IgD-negative memory B cell (primary cell): Measurements from ENCODE around the gene SUGP1. TPM values are rescaled to one million over a fixed set of nuclear protein-coding genes. Genes with fewer than 3 reads are reported as not detected.
"Not testable (repeated sequence)": the region's sequence is repeated elsewhere in the genome, so short reads cannot be mapped to it uniquely, and the experiment has no call there.

ENCODE experiments used
- H3K27ac Mint-ChIP-seq, 3 donors: one replicate each; pipeline ENCODE4 v1.8.0; 2020 to 2022; ENCODE audit warnings: mild to moderate bottlenecking in 3 of 3, mixed read lengths in 3 of 3, moderate library complexity in 1 of 3
- H3K27me3 Mint-ChIP-seq: one replicate; pipeline ENCODE4 v1.8.0; 2021; ENCODE audit warnings: mixed read lengths
- H3K36me3 Mint-ChIP-seq: one replicate; pipeline ENCODE4 v1.8.0; 2020; ENCODE audit warnings: mild to moderate bottlenecking, mixed read lengths
- H3K4me1 Mint-ChIP-seq, 3 donors: one replicate each; pipeline ENCODE4 v1.8.0; 2020 to 2022; ENCODE audit warnings: mixed read lengths in 3 of 3, mild to moderate bottlenecking in 1 of 3
- H3K4me3 Mint-ChIP-seq, 4 donors: one replicate each; pipeline ENCODE4 v1.8.0; 2020 to 2022; ENCODE audit warnings: mild to moderate bottlenecking in 4 of 4, mixed read lengths in 4 of 4, moderate library complexity in 3 of 4
- H3K9me3 Mint-ChIP-seq, 3 donors: one replicate each; pipeline ENCODE4 v1.8.0; 2020 to 2021; ENCODE audit warnings: mixed read lengths in 3 of 3, mild to moderate bottlenecking in 1 of 3
- polyA plus RNA-seq: library from polyadenylated mRNA; unstranded; fragments of 300-500 nt; fragmentation: Illumina TruSeq; gene quantifications from one replicate; pipeline ENCODE4 v1.2.3, GENCODE V29; 2021

SUGP1 gene, protein sequence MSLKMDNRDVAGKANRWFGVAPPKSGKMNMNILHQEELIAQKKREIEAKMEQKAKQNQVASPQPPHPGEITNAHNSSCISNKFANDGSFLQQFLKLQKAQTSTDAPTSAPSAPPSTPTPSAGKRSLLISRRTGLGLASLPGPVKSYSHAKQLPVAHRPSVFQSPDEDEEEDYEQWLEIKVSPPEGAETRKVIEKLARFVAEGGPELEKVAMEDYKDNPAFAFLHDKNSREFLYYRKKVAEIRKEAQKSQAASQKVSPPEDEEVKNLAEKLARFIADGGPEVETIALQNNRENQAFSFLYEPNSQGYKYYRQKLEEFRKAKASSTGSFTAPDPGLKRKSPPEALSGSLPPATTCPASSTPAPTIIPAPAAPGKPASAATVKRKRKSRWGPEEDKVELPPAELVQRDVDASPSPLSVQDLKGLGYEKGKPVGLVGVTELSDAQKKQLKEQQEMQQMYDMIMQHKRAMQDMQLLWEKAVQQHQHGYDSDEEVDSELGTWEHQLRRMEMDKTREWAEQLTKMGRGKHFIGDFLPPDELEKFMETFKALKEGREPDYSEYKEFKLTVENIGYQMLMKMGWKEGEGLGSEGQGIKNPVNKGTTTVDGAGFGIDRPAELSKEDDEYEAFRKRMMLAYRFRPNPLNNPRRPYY
- polyA plus RNA-seq: 42.1 TPM

GRCh38 chr19:19320361-19321140, at the start of gene SUGP1, which contains the start of gene MAU2:
TSS of gene SUGP1 (minus strand) at chr19:19320509. CDS start at chr19:19320496, 13 bp downstream.
TSS of gene MAU2 (plus strand) at chr19:19320829. CDS start at chr19:19320860, 31 bp downstream.
- Mint-ChIP-seq H3K27me3 (no peaks in the 10 kb centered on the region), H3K4me1 (peaks cover 16 to 22% (median 19%) of the 10 kb centered on the region in 3 donors), H3K4me3 (peak within 1 kb of the TSS; percentile 92 to 100 (median 100)), H3K9me3 (no peaks in the 10 kb centered on the region), H3K27ac (peak within 1 kb of the TSS; percentile 87 to 100 (median 99)), H3K36me3 (peaks cover 2% of the 10 kb centered on the region)

DNA sequence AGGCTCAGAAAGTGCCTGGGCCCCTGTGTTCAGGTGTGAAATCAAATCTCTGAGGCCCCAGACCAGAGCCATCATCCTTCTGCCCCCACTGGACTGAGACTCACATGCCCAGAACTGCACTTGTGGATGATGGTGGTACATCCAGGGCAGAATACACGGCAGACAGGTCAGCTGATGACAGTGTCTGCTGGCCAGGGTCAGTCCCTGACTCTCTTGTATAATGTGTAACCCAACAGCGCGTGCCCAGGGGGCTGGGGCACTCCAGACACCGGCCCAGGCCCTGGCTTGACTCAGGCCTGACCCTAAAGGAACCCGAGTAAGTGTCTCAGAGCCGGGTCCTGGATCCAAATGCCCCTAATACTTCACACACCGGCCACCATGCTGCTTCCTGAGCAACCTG, 47.8 kb upstream of the SUGP1 start:
- Mint-ChIP-seq H3K27ac (no peak overlapping the region), H3K9me3 (no peaks in the 10 kb centered on the region), H3K4me3 (no peak overlapping the region), H3K4me1 (peaks cover 14 to 18% (median 15%) of the 10 kb centered on the region in 3 donors), H3K27me3 (peaks cover 3% of the 10 kb centered on the region), H3K36me3 (peaks cover 1% of the 10 kb centered on the region)

DNA sequence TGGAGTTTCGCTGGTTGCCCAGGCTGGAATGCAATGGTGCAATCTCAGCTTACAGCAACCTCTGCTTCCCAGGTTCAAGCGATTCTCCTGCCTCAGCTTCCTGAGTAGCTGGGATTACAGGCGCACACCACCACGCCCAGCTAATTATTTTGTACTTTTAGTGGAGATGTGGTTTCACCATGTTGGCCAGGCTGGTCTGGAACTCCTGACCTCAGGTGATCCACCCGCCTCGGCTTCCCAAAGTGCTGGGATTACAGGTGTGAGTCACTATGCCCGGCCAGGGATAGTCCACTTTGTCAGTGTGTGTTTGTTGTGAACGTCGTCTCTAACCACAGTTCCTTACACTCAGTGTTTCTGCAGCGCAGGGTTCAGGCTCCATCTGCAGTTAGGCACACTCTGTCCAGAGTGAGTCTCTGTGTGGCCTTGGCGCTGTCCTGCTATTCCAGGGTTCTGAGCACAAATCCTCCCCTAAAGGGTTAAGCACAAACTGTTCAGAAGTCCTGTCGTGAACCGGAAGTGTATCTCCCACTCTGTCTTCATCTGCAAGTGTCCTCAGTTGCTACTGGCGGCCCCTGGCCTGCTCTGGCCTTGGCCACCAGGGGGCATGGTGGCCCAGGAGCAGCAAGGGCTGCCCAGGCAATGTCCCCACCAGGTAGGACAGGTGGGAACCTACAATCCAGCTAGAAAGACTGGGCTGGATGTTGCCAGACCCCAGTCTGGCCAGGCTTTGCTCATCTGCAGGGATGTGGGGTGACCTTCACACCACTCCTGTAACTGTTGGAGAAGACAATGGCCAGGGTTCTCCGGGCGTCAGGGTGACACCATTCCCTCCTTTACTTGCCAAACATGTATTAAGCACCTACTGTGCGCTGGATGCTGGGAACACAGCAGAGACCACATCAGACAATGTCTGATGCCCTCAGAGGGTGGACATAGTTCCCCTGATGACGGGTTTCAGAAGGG, 46.4 kb upstream of the SUGP1 start:
- Mint-ChIP-seq H3K4me1 (peaks cover 10 to 13% (median 12%) of the 10 kb centered on the region in 3 donors), H3K4me3 (peak overlapping the region in 2 of 4 donors; percentile 50 to 78), H3K27me3 (peaks cover 3% of the 10 kb centered on the region), H3K36me3 (peaks cover 1% of the 10 kb centered on the region), H3K27ac (peak overlapping the region in 2 of 3 donors; percentile 62 to 73), H3K9me3 (no peaks in the 10 kb centered on the region)

DNA sequence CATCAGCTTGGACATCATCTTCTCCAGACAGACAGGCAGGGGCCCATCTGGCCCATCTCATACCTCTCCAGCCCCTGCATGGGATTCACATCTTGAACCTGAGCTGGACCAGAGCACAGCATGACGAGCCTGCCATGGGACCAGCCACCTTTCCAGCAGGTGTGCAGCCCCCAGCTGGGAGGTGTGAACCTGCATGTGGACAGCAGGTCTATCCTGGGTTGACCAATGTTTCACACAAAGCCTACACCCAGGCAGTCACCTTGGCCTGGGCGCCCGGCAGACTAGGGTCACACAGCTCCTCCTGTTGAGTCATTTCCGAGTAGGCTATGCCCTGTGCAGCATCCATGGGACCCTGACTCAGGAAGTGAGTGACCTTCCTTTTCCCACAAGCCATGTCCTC, 41.8 kb upstream of the SUGP1 start:
- Mint-ChIP-seq H3K27me3 (peaks cover 3% of the 10 kb centered on the region), H3K27ac (peak overlapping the region; percentile 57 to 82 (median 78)), H3K9me3 (no peaks in the 10 kb centered on the region), H3K4me3 (peak overlapping the region in 2 of 4 donors; percentile 40 to 70), H3K36me3 (peaks cover 1% of the 10 kb centered on the region), H3K4me1 (peaks cover 18 to 20% (median 19%) of the 10 kb centered on the region in 3 donors)

DNA sequence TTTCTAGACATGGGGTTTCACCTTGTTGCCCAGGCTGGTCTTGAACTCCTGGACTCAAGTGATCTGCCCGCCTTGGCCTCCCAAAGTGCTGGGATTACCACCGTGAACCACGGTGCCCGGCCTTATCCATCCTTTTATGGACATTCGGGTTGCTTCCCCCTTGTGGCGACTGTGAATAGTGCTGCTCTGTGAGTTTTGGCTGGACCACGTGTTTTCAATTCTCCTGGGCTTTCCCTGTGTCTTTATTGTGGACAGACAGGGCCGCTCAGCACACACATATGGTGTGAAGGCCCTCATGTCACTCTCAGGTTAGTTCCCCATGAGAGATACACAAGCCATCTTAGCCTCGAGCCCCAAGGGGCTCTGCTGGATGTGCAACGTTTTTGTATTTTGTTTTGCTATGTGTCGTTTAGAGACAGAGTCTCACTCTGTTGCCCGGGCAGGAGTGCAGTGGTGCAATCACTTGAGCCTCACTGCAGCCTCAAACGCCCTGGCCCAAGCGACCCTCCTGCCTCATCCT, 40.8 kb upstream of the SUGP1 start:
- peak overlapping the region; percentile 67 to 82 (median 72) for H3K4me3 Mint-ChIP-seq
- peak overlapping the region; percentile 79 to 82 (median 81) for H3K27ac Mint-ChIP-seq
- H3K4me1 Mint-ChIP-seq: peaks cover 13 to 15% (median 14%) of the 10 kb centered on the region in 3 donors
- H3K27me3 Mint-ChIP-seq: peaks cover 3% of the 10 kb centered on the region
- no peaks in the 10 kb centered on the region for H3K9me3 Mint-ChIP-seq
- peaks cover 1% of the 10 kb centered on the region for H3K36me3 Mint-ChIP-seq

GRCh38 chr19:19356901-19357566, 36.7 kb upstream of the SUGP1 start:
- H3K27ac Mint-ChIP-seq: no peak overlapping the region
- H3K27me3 Mint-ChIP-seq: no peaks in the 10 kb centered on the region
- peaks cover 7 to 10% (median 8%) of the 10 kb centered on the region in 3 donors for H3K4me1 Mint-ChIP-seq
- peaks cover 2% of the 10 kb centered on the region for H3K36me3 Mint-ChIP-seq
- H3K9me3 Mint-ChIP-seq: no peaks in the 10 kb centered on the region
- H3K4me3 Mint-ChIP-seq: peak overlapping the region in 1 of 4 donors; percentile 6

GRCh38 chr19:19356500-19356899, 36.2 kb upstream of the SUGP1 start:
- Mint-ChIP-seq H3K4me3 (no peak overlapping the region), H3K27me3 (no peaks in the 10 kb centered on the region), H3K27ac (no peak overlapping the region), H3K36me3 (peaks cover 2% of the 10 kb centered on the region), H3K4me1 (peaks cover 6 to 10% (median 7%) of the 10 kb centered on the region in 3 donors), H3K9me3 (no peaks in the 10 kb centered on the region)

DNA sequence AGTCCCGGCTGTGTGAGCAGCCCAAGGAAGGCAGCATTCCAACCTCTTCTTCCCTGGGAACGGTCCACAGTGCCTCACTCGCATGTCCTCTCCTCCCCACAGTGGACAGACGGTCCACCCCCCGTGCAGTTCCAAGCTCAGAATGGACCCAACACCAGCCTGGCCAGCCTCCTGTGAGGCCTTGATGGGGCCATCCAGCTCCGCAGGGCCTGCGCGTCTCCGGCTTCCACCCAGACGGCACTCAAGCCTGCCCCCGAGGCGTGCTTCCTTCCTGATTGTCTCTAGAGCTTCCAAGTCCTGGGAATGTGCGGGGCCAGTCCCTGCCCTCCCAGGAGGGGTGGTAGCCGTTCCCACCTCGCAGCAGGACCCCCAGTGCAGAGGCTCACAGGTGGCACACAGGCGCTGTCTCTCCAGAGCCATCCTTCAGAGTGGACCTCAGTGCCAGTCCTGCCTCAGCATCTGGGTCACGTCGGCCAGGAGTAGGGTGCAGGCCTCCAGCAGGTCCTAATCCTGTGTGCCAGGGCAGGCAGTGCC, 35.4 kb upstream of the SUGP1 start:
- Mint-ChIP-seq H3K4me3 (no peak overlapping the region), H3K9me3 (no peaks in the 10 kb centered on the region), H3K36me3 (peaks cover 2% of the 10 kb centered on the region), H3K4me1 (peaks cover 0 to 5% (median 0%) of the 10 kb centered on the region in 3 donors), H3K27ac (no peak overlapping the region), H3K27me3 (no peaks in the 10 kb centered on the region)

DNA sequence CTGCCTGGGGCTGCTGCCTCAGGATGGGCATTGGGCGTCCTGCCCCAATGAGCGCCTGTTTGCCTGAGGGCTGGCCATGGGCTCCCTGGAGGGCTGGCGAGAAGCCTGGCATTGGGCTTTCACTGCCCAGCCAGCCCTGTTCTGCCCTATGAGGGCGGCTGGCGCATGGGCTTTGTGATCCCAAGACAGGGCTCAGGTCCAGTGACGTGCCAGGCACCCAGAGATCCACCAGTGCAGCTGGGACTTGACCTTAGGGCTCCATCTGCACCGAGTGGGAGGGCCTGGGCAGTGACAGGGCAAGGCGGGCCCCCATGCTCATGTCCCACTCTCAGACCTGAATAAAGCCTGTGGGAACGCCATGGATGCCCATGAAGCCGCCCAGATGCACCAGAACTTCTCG, 34.6 kb upstream of the SUGP1 start:
- Mint-ChIP-seq H3K27me3 (no peaks in the 10 kb centered on the region), H3K4me3 (no peak overlapping the region), H3K9me3 (no peaks in the 10 kb centered on the region), H3K4me1 (no peaks in the 10 kb centered on the region), H3K27ac (no peak overlapping the region), H3K36me3 (peaks cover 2% of the 10 kb centered on the region)

DNA sequence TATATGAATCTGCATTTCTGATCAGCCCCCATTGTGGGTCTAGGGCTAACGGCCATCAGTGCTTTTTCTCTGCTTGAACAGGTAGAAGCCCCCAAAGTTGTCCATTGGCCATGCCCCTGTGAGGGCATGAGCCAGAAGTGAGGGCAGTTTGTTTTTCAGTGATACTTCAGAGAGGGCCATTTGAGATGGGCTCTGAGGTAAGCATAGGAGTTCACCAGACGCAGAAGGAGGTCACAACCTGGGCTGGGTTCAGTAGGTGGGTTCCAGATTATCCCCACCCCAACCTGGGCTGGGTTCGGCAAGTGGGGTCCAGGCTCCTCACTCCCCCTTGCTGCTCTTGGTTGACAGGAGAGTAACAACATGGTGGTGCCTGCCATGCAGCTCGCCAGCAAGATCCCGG, 33.7 kb upstream of the SUGP1 start:
- no peaks in the 10 kb centered on the region for H3K4me1 Mint-ChIP-seq

DNA sequence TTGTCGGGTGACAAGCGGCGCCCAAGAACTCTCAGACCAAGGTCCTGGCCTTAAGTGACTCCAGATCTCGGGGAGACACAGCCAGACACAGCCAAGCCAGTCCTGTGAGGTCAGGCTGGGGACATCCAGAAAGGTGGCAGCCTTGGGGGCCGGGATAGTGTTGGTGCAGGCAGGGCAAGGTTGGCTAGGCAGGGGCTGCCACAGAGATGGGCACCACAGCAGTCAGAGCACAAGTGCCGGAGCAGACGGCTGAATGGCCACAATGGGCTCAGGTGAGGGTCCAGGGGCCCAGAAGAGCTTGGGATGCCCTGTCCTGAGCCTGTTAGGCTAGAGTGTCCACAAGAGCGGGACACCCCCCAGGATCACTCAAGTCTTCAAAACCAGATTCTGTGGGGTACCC, 32.5 kb upstream of the SUGP1 start:
- Mint-ChIP-seq H3K9me3 (no peaks in the 10 kb centered on the region), H3K4me3 (no peak overlapping the region)

More for the DNA sequence above, 33.7 kb upstream of the SUGP1 start:
- Mint-ChIP-seq H3K27me3 (no peaks in the 10 kb centered on the region), H3K27ac (peak overlapping the region in 1 of 3 donors; percentile 62), H3K36me3 (peaks cover 2% of the 10 kb centered on the region), H3K4me3 (no peak overlapping the region), H3K9me3 (no peaks in the 10 kb centered on the region)

DNA sequence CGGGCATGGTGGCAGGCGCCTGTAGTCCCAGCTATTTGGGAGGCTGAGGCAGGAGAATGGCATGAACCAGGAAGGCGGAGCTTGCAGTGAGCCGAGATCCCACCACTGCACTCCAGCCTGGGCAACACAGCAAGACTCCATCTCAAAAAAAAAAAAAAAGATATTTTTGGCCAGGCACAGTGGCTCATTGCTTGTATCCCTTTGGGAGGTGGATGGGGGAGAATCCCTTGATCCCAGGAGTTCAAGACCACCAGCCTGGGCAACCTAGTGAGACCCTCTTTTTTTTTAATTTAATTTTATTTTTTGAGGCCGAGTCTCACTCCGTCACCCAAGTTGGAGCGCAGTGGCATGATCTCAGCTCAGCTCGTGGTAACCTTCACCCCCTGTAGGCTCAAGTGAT, 30.4 kb upstream of the SUGP1 start:
- H3K9me3 Mint-ChIP-seq, H3K4me3 Mint-ChIP-seq, H3K36me3 Mint-ChIP-seq, H3K27ac Mint-ChIP-seq, H3K4me1 Mint-ChIP-seq, H3K27me3 Mint-ChIP-seq: not testable (repeated sequence)

More for the DNA sequence above, 32.5 kb upstream of the SUGP1 start:
- H3K27me3 Mint-ChIP-seq: no peaks in the 10 kb centered on the region
- H3K36me3 Mint-ChIP-seq: peaks cover 2% of the 10 kb centered on the region
- no peaks in the 10 kb centered on the region for H3K4me1 Mint-ChIP-seq
- no peak overlapping the region for H3K27ac Mint-ChIP-seq

DNA sequence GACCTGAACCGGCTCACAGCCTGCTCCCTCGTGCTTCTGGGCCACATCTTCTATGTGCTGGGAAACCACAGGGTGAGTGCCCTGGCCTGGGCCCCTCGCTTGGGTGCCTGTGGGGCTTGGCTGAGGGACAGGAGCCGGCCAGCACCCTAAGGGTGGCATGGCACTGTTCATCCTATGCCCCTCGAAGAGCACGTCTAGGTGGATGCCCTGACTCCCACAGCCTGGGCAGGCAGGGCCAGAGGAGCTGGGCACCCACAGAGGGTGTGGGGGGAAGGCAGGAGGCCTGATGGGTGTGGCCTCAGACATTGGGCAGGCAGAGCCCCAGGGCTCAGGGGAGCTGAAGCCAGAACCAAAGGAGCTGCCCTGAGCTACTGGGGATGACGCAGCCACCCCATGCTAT, 29.1 kb upstream of the SUGP1 start:
- Mint-ChIP-seq H3K27ac (no peak overlapping the region), H3K9me3 (no peaks in the 10 kb centered on the region)

More for the DNA sequence above, 29.1 kb upstream of the SUGP1 start:
- H3K36me3 Mint-ChIP-seq: no peaks in the 10 kb centered on the region
- no peaks in the 10 kb centered on the region for H3K4me1 Mint-ChIP-seq
- H3K27me3 Mint-ChIP-seq: no peaks in the 10 kb centered on the region
- no peak overlapping the region for H3K4me3 Mint-ChIP-seq
